ENCODE measurements around the gene STXBP5.

Gene STXBP5

GRCh38 chr6:147204060-147204785 lies at the start of gene STXBP5:
STXBP5 (plus strand) TSS chr6:147204417; CDS start chr6:147204533, 116 bp downstream.
- DNase-seq, result peak; percentile 32

GRCh38 chr6:147154454-147154853 lies 49.8 kb upstream of the STXBP5 start:
- DNase-seq, result peak; percentile 92

GRCh38 chr6:147156218-147156617 lies 48.0 kb upstream of the STXBP5 start:
- DNase-seq, result no peak

- DNase-seq, result no peak
Measured at GRCh38 chr6:147156799-147157382, 47.3 kb upstream of the STXBP5 start.

- no peak for DNase-seq
Measured at GRCh38 chr6:147157930-147158329, 46.3 kb upstream of the STXBP5 start.

GRCh38 chr6:147158881-147159280 lies 45.3 kb upstream of the STXBP5 start:
- no peak for DNase-seq

- no peak for DNase-seq
Measured at GRCh38 chr6:147159536-147160374, 44.5 kb upstream of the STXBP5 start.

- no peak for DNase-seq
Measured at GRCh38 chr6:147160593-147160992, 43.6 kb upstream of the STXBP5 start.

- peak; percentile 49 for DNase-seq
Measured at GRCh38 chr6:147161253-147161973, 42.8 kb upstream of the STXBP5 start.

GRCh38 chr6:147161974-147162495 lies 42.2 kb upstream of the STXBP5 start:
- DNase-seq, result peak; percentile 90

GRCh38 chr6:147164761-147165160 lies 39.5 kb upstream of the STXBP5 start:
- no peak for DNase-seq

- DNase-seq, result no peak
Measured at GRCh38 chr6:147166360-147166944, 37.8 kb upstream of the STXBP5 start.

GRCh38 chr6:147166992-147167391 lies 37.2 kb upstream of the STXBP5 start:
- DNase-seq, result no peak

GRCh38 chr6:147167576-147168461 lies 36.4 kb upstream of the STXBP5 start:
- no peak for DNase-seq

GRCh38 chr6:147169529-147169928 lies 34.7 kb upstream of the STXBP5 start:
- DNase-seq, result no peak

- no peak for DNase-seq
Measured at GRCh38 chr6:147170269-147170668, 33.9 kb upstream of the STXBP5 start.

- DNase-seq, result no peak
Measured at GRCh38 chr6:147173140-147173539, 31.1 kb upstream of the STXBP5 start.

- no peak for DNase-seq
Measured at GRCh38 chr6:147173675-147174308, 30.4 kb upstream of the STXBP5 start.

- no peak for DNase-seq
Measured at GRCh38 chr6:147176795-147177194, 27.4 kb upstream of the STXBP5 start.

GRCh38 chr6:147177286-147177685 lies 26.9 kb upstream of the STXBP5 start:
- no peak for DNase-seq

- DNase-seq, result no peak
Measured at GRCh38 chr6:147178355-147178754, 25.9 kb upstream of the STXBP5 start.
